B cell (primary cell): ENCODE data around the gene IRF2BP1. TPM values are rescaled to one million over a fixed set of nuclear protein-coding genes. Genes with fewer than 3 reads are reported as not detected.

ENCODE experiments used
- ATAC-seq: fragments of 200-7000 bp; cut with Tn5 transposase; one replicate; pipeline ENCODE4 v1.10.0; 2021; ENCODE audit warnings: low read depth, mild to moderate bottlenecking, moderate number of reproducible peaks, moderate library complexity
- CTCF ChIA-PET: fragments of 350-600 bp; sonication (Branson Sonifier 250); formaldehyde crosslinking; loops from one replicate; lab custom pipeline; 2021; ENCODE audit warnings: antibody characterized with exemption, inconsistent platforms; lab: Charles Lee
- POLR2A ChIA-PET: fragments of 350-600 bp; sonication (Branson Sonifier 250); formaldehyde crosslinking; loops from one replicate; lab custom pipeline; 2021; ENCODE audit warnings: antibody characterized with exemption; lab: Charles Lee
- DNase-seq: peaks from one replicate; pipeline ENCODE4 v3.0.0; 2013
- H2AFZ ChIP-seq: 2 replicates; pipeline ENCODE4 v1.6.1; 2012; ENCODE audit warnings: mild to moderate bottlenecking, low read depth, low read length; ENCODE audit not compliant: insufficient read depth, poor library complexity, severe bottlenecking
- H3K27ac ChIP-seq, 2 donors: 1 replicate in 1 of 2; 2 replicates in 1 of 2; pipeline ENCODE4 v1.5.1; 2012 to 2013; ENCODE audit warnings: low read length in 2 of 2, mild to moderate bottlenecking in 2 of 2, moderate library complexity in 1 of 2
- H3K27me3 ChIP-seq, 4 experiments: fragments of 200-600 bp in 1 of 4; sonication (generic) in 1 of 4; replicated peaks in 1 of 4; 1 replicate in 2 of 4; 2 replicates in 2 of 4; pipeline versions ENCODE4 v1.6.1 to v1.7.0; 2013 to 2016; ENCODE audit warnings: low read length in 3 of 4, mild to moderate bottlenecking in 2 of 4, mixed read lengths in 1 of 4, moderate library complexity in 1 of 4; ENCODE audit not compliant: insufficient read depth in 4 of 4, control insufficient read depth in 3 of 4; ENCODE audit errors: control extremely low read depth in 1 of 4
- H3K36me3 ChIP-seq, 2 experiments: replicated peaks in 1 of 2; 1 replicate in 1 of 2; 2 replicates in 1 of 2; pipeline versions ENCODE4 v1.6.1 to v1.7.1; 2013; ENCODE audit warnings: low read length in 1 of 2; ENCODE audit not compliant: insufficient read depth in 2 of 2, control insufficient read depth in 1 of 2; ENCODE audit errors: control extremely low read depth in 1 of 2, extremely low read depth in 1 of 2
- H3K4me1 ChIP-seq, 2 donors: fragments of 200-600 bp in 1 of 2; sonication (generic) in 1 of 2; 1 replicate in 1 of 2; 2 replicates in 1 of 2; pipeline versions ENCODE4 v1.5.1 to v1.6.1; 2013 to 2017; ENCODE audit warnings: low read length in 2 of 2; ENCODE audit not compliant: control insufficient read depth in 2 of 2, insufficient read depth in 2 of 2
- H3K4me2 ChIP-seq: replicated peaks from 2 replicates; pipeline ENCODE3; 2012; ENCODE audit warnings: mild to moderate bottlenecking, low read depth, low read length; ENCODE audit not compliant: poor library complexity, severe bottlenecking
- H3K4me3 ChIP-seq, 5 experiments: fragments of 200-600 bp in 1 of 5; sonication (generic) in 1 of 5; 1 replicate in 3 of 5; 2 replicates in 2 of 5; pipeline versions ENCODE4 v1.5.1 to v1.7.0; 2011 to 2016; ENCODE audit warnings: low read length in 4 of 5, mild to moderate bottlenecking in 4 of 5, low read depth in 2 of 5, control low read depth in 1 of 5, moderate library complexity in 1 of 5; ENCODE audit not compliant: insufficient read depth in 1 of 5; ENCODE audit errors: control extremely low read depth in 1 of 5, extremely low read depth in 1 of 5
- H3K79me2 ChIP-seq: fragments of 200-600 bp; sonication (generic); one replicate; pipeline ENCODE4 v1.6.0; 2016; ENCODE audit warnings: low read length; ENCODE audit not compliant: control insufficient read depth, insufficient read depth
- H3K9ac ChIP-seq: fragments of 200-600 bp; sonication (generic); 2 replicates; pipeline ENCODE4 v1.6.1; 2017; ENCODE audit warnings: mild to moderate bottlenecking, low read length, moderate library complexity
- H3K9me3 ChIP-seq, 3 donors: one replicate each; pipeline versions ENCODE4 v1.6.1 to v1.7.1; 2013; ENCODE audit warnings: low read length in 2 of 3; ENCODE audit not compliant: control insufficient read depth in 2 of 3, insufficient read depth in 1 of 3; ENCODE audit errors: control extremely low read depth in 1 of 3
- H4K20me1 ChIP-seq: 2 replicates; pipeline ENCODE4 v1.6.0; 2012; ENCODE audit warnings: mild to moderate bottlenecking, low read length; ENCODE audit not compliant: insufficient read depth, control insufficient read depth, poor library complexity, severe bottlenecking
- H3K27ac Mint-ChIP-seq: one replicate; pipeline ENCODE4 v1.8.0; 2021; ENCODE audit warnings: mixed read lengths
- H3K27me3 Mint-ChIP-seq: one replicate; pipeline ENCODE4 v1.8.0; 2021; ENCODE audit warnings: mixed read lengths
- H3K4me1 Mint-ChIP-seq: one replicate; pipeline ENCODE4 v1.8.0; 2021; ENCODE audit warnings: mixed read lengths
- H3K4me3 Mint-ChIP-seq: one replicate; pipeline ENCODE4 v1.8.0; 2021; ENCODE audit warnings: mixed read lengths
- H3K9me3 Mint-ChIP-seq: one replicate; pipeline ENCODE4 v1.8.0; 2022; ENCODE audit warnings: mixed read lengths; ENCODE audit not compliant: insufficient read depth
- EZH2 ChIP-seq: IDR thresholded peaks from 2 replicates; pipeline ENCODE4 v1.6.1; 2012; ENCODE audit warnings: borderline replicate concordance, low read depth, mild to moderate bottlenecking, moderate library complexity, low read length; ENCODE audit not compliant: insufficient read depth, poor library complexity, severe bottlenecking
- WGBS: methylation state at CpG from one replicate; pipeline ENCODE4 v1.1.5; 2013; ENCODE audit warnings: missing lambda C conversion rate; ENCODE audit not compliant: insufficient coverage; 5-methylcytosine and 5-hydroxymethylcytosine counted together
- intact Hi-C: fragments of 100-400 bp; cut with micrococcal nuclease; formaldehyde crosslinking; loops from one replicate; pipeline ENCODE4 v1.10.0; 2022
- polyA plus RNA-seq: library from polyadenylated mRNA; depleted of rRNA; stranded (reverse); fragments of >200 nt; gene quantifications from 2 replicates; pipeline ENCODE4 v1.2.3, GENCODE V29; 2012
- total RNA-seq, 2 donors: library from RNA; stranded (reverse); fragments of 120-200 nt in 1 of 2; gene quantifications; 1 replicate in 1 of 2; 2 replicates in 1 of 2; pipeline versions ENCODE4 v1.2.3 to v1.2.4, GENCODE V29; 2013 to 2022
- TF ChIP-seq, protein P1 (sequence below): fragments of 200-600 bp; IDR thresholded peaks from one replicate; pipeline ENCODE4 v1.8.0; 2022; ENCODE audit warnings: antibody characterized with exemption, mild to moderate bottlenecking

The IRF2BP1 gene
- total and polyA plus RNA-seq, 2 donors (not counting 1 experiment from before 2014, with no cell fraction given) = 14.9 to 33.9 TPM

DNA sequence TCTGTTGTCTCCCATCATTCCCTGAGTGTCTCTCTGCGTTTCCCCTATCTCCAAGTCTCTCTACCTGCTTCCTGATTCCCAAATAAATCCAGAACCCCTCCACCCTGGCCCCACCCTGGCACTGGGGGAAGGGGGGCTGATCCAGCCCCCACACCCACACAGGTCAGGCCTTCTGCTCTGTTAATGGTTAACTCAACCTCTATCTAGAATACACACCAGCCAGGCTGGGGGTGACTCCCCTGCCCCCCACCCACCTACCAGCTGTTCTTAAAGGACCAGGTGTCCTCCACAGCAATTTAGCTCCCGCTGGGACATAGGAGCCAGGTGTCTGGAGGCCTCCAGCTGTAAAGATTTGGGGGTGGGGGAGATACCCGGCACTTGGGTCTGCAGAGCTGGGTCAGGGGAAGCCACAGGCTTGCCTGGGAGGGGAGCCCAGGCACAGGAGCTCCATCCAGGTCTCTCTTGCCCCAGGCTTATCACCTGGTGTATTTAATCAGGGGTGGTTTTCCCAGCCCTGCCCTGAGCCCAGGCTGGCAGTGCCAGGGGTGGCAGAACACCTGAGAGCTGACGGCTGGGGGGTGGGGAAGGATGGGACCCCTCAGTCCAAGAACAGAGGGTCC is 3.9 kb downstream of the IRF2BP1 start:
- no peak for ATAC-seq
- CTCF ChIA-PET = interaction anchor here (0.6 to 2.9 kb wide), 8 partner anchors 11 to 113 kb away, joined by 3 to 11 read pairs (median 5); partner anchors contain the start of genes FOXA3 and SIX5
- intact Hi-C loops = no loop called here
- no peak overlapping the region for H3K4me2 ChIP-seq
- peaks cover 24 to 39% of the 10 kb centered on the region in 2 donors for H3K4me1 ChIP-seq
- TF ChIP-seq EZH2 = no peak
- TF ChIP-seq, protein P1, sequence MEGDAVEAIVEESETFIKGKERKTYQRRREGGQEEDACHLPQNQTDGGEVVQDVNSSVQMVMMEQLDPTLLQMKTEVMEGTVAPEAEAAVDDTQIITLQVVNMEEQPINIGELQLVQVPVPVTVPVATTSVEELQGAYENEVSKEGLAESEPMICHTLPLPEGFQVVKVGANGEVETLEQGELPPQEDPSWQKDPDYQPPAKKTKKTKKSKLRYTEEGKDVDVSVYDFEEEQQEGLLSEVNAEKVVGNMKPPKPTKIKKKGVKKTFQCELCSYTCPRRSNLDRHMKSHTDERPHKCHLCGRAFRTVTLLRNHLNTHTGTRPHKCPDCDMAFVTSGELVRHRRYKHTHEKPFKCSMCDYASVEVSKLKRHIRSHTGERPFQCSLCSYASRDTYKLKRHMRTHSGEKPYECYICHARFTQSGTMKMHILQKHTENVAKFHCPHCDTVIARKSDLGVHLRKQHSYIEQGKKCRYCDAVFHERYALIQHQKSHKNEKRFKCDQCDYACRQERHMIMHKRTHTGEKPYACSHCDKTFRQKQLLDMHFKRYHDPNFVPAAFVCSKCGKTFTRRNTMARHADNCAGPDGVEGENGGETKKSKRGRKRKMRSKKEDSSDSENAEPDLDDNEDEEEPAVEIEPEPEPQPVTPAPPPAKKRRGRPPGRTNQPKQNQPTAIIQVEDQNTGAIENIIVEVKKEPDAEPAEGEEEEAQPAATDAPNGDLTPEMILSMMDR = no peak
- peaks cover 0 to 4% of the 10 kb centered on the region in 2 experiments for H3K36me3 ChIP-seq
- H3K4me3 ChIP-seq = no peak overlapping the region
- Mint-ChIP-seq H3K4me1 (peaks cover 35% of the 10 kb centered on the region), H3K27ac (no peak overlapping the region), H3K27me3 (peaks cover 23% of the 10 kb centered on the region), H3K4me3 (no peak overlapping the region), H3K9me3 (no peaks in the 10 kb centered on the region)
- H3K27me3 ChIP-seq = peaks cover 0 to 19% (median 7%) of the 10 kb centered on the region in 4 experiments
- H4K20me1 ChIP-seq = peaks cover 39% of the 10 kb centered on the region
- no peak overlapping the region for H3K27ac ChIP-seq
- H2AFZ ChIP-seq = no peak overlapping the region
- no peak for DNase-seq
- POLR2A ChIA-PET = interaction anchor here (1.0 kb wide), 1 partner anchor 18 kb away, joined by 3 read pairs; the partner anchor contains the start of gene FOXA3
- peaks cover 0 to under 1% (median 0%) of the 10 kb centered on the region in 3 donors for H3K9me3 ChIP-seq
- no peak overlapping the region for H3K9ac ChIP-seq
- H3K79me2 ChIP-seq = peaks cover 29% of the 10 kb centered on the region
- 75% methylated on average over 4 of the region's 4 CpGs for WGBS
